ENCODE results near the gene AHCY.
"Not testable (repeated sequence)": the region's sequence is repeated elsewhere in the genome, so short reads cannot be mapped to it uniquely, and the experiment has no call there.

The AHCY gene

DNA sequence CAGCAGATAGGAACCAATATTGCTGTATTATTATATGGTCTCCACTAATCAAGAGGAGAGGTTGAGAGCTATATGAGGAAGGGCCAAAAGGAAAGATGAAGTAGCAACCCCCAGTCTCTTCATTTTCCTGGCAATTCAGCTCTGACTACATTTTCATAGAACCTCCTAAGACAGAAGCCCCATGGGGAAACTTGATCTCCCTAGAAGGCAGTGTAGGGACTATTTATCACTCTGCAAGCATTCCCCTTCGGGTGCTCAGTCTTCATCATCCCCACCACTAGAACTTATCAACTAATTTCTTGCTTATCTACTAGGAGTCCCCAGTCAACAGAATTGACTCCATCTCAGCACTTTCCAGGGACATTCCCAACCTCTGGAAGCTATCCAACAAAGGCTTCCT lies 34.4 kb upstream of the AHCY start:
- Histone ChIP-seq H3K4me3 (ENCODE audit: low read depth, low read length) (no peak overlapping the region), H3K9me3 (ENCODE audit: control insufficient read depth, insufficient read depth, low read length) (no peaks in the 10 kb centered on the region), H3K4me1 (ENCODE audit: control insufficient read depth, insufficient read depth, low read length) (no peaks in the 10 kb centered on the region), H3K9ac (ENCODE audit: low read depth, low read length) (no peak overlapping the region), H3K27me3 (ENCODE audit: control insufficient read depth, insufficient read depth, low read length) (no peaks in the 10 kb centered on the region), H3K36me3 (ENCODE audit: control insufficient read depth, insufficient read depth, low read length) (no peaks in the 10 kb centered on the region)

DNA sequence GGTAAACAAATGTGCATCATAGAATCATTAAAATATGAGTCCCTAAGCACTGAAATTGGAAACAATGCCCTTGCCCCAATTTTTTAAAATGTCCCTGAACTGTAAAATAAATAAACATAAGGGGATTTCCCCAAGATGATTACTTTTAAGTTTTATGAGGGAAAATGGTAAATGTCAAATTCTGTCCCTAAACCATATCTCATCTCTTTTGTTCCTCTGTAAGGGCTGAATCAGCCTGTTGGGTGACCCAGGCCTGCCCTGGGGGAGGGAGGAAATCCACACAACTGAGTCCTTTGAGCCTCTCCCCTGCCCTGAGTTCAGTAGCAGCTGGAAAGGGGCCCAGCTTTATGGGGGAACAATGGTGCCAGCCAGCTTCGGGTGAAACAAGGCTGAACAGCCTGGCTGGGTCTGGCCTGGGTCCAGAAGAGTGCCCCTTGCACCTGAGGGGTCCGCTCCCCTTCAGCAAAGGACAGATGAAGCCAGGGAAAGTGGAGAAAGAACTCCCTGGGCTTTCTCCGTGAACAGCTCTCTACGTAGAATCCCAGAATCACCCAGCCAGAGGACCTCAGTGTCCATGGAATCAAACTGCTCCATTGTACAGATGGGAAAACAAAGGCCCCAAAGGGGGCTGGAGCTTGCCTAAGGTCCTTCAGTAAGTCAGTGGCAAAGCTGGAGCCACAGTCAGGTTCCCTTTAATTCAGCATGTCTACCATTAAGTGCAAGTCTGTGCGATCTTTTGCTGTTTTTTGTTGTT lies 31.7 kb upstream of the AHCY start:
- Histone ChIP-seq H3K27me3 (ENCODE audit: control insufficient read depth, insufficient read depth, low read length) (no peaks in the 10 kb centered on the region), H3K9ac (ENCODE audit: low read depth, low read length) (no peak overlapping the region), H3K9me3 (ENCODE audit: control insufficient read depth, insufficient read depth, low read length) (no peaks in the 10 kb centered on the region), H3K36me3 (ENCODE audit: control insufficient read depth, insufficient read depth, low read length) (no peaks in the 10 kb centered on the region), H3K4me1 (ENCODE audit: control insufficient read depth, insufficient read depth, low read length) (no peaks in the 10 kb centered on the region), H3K4me3 (ENCODE audit: low read depth, low read length) (no peak overlapping the region)

DNA sequence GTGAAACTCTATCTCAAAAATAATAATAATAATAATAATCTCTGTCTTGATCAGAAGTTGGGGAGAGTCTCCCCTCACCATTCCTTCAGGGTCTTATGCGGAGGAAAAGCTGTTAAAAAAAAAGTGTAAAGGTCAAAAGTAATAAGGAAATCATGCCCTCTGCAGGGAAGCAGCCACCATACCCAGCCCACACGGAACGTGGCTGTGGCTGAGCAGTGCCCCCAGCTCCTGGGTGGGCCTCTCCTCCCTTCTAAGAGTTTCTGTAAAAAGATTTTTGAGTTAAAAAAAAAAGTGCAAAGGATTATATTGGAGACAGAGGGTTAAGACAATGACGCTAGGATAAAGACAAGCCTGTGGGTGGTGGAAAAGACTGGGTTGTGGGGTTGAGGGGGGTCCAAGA lies 30.6 kb upstream of the AHCY start:
- no peaks in the 10 kb centered on the region for H3K4me1 ChIP-seq (ENCODE audit: control insufficient read depth, insufficient read depth, low read length)

DNA sequence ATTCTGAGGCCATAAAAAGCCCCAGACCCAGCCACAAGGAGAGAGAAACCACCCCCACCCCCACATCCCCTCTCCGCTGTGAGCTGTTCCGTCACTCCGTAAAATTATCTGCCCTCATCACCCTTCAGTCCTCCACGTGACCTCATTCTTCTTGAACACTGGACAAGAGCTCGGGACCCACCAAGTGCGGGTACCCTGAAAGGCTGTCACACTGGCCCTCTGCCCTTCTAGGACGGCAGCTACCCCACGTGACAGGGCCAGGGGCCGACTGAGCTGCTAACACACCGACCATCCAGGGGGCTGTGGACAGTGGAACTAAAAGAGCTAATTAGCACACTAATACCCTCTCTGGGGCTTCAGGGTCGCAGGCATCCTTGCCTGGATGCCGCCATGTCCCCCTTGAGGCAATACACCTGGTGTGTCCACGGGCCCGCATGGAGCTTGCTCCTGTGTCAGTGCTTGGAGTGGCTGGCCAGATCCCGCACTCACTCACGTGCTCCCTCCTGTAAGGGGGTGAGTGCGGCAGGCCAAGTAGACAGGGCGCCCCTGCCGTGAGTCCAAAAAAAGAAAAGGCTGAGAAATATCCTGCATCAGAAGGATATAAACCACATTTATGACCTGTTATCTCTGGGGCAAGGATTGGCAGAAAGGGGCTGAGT lies 29.2 kb upstream of the AHCY start:
- no peak overlapping the region for H3K9ac ChIP-seq (ENCODE audit: low read depth, low read length)
- H3K36me3 ChIP-seq (ENCODE audit: control insufficient read depth, insufficient read depth, low read length): no peaks in the 10 kb centered on the region
- peak overlapping the region; percentile 8 for H3K4me3 ChIP-seq (ENCODE audit: low read depth, low read length)
- no peaks in the 10 kb centered on the region for H3K27me3 ChIP-seq (ENCODE audit: control insufficient read depth, insufficient read depth, low read length)
- H3K9me3 ChIP-seq (ENCODE audit: control insufficient read depth, insufficient read depth, low read length): no peaks in the 10 kb centered on the region
- no peaks in the 10 kb centered on the region for H3K4me1 ChIP-seq (ENCODE audit: control insufficient read depth, insufficient read depth, low read length)

More for the DNA sequence above, 30.6 kb upstream of the AHCY start:
- Histone ChIP-seq H3K9ac (ENCODE audit: low read depth, low read length) (no peak overlapping the region), H3K36me3 (ENCODE audit: control insufficient read depth, insufficient read depth, low read length) (no peaks in the 10 kb centered on the region), H3K4me3 (ENCODE audit: low read depth, low read length) (no peak overlapping the region), H3K27me3 (ENCODE audit: control insufficient read depth, insufficient read depth, low read length) (no peaks in the 10 kb centered on the region), H3K9me3 (ENCODE audit: control insufficient read depth, insufficient read depth, low read length) (no peaks in the 10 kb centered on the region)

- Histone ChIP-seq H3K9ac (ENCODE audit: low read depth, low read length) (no peak overlapping the region), H3K27me3 (ENCODE audit: control insufficient read depth, insufficient read depth, low read length) (no peaks in the 10 kb centered on the region), H3K9me3 (ENCODE audit: control insufficient read depth, insufficient read depth, low read length) (no peaks in the 10 kb centered on the region), H3K4me3 (ENCODE audit: low read depth, low read length) (peak overlapping the region; percentile 8), H3K4me1 (ENCODE audit: control insufficient read depth, insufficient read depth, low read length) (no peaks in the 10 kb centered on the region), H3K36me3 (ENCODE audit: control insufficient read depth, insufficient read depth, low read length) (no peaks in the 10 kb centered on the region)
Observed at GRCh38 chr20:34331838-34332237, 28.7 kb upstream of the AHCY start.

DNA sequence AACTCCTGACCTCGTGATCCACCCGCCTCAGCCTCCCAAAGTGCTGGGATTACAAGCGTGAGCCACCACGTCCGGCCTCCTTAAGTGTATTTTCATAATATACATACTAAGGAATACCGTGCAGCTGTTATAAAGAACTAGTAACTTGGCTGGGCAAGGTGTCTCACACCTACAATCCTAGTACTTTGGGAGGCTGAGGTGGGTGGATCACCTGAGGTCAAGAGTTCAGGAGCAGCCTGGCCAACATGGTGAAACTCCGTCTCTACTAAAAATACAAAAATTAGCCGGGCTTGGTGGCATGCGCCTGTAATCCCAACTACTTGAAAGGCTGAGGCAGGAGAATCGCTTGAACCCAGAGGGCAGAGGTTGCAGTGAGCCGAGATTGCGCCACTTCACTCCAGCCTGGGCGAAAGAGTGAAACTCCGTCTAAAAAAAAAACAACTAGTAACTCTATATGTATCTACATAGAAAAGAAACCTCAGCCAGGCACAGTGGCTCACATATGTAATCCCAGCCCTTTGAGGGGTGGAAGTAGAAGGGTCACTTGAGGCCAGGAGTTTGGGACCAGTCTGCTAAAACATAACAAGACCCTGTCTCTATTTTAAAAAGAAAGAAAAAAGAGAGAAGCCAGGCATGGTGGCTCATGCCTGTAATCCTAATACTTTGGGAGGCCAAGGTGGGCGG lies 27.8 kb upstream of the AHCY start:
- not testable (repeated sequence) for H3K9ac ChIP-seq (ENCODE audit: low read depth, low read length); H3K36me3 ChIP-seq (ENCODE audit: control insufficient read depth, insufficient read depth, low read length); H3K9me3 ChIP-seq (ENCODE audit: control insufficient read depth, insufficient read depth, low read length); H3K4me1 ChIP-seq (ENCODE audit: control insufficient read depth, insufficient read depth, low read length); H3K4me3 ChIP-seq (ENCODE audit: low read depth, low read length); H3K27me3 ChIP-seq (ENCODE audit: control insufficient read depth, insufficient read depth, low read length)

DNA sequence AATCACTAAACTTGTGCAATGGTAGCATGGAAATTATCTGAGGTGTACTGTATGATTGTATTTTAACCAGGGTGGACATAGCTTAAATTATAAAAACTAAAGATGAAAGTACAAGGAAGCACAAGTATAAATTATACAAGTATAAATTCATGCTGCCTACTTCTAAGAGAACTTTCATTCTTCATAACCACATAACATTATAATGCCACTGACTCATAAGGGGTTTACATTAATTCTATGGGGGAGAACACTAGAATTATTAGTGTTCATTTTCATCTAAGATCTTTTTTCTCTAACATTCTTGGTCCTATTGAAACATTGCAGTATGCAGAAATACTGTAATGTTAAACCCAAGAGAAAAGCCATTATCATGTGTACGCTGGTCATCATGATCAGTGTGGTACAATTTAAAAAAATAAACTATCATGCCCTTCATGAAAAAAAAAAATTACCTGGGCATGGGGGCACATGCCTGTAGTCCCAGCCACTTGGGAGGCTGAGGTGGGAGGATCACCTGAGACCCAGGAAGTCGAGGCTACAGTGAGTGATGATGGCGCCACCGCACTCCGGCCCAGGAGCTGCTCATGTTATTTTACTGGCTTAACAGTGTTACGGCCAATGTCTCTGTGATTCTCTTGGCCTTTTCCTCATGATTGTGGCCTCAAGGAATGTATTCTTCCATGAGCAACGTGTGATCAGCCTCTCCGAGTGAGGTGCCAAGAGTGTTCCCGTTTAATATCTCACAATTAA lies 25.9 kb upstream of the AHCY start:
- Histone ChIP-seq H3K4me1 (ENCODE audit: control insufficient read depth, insufficient read depth, low read length) (no peaks in the 10 kb centered on the region), H3K36me3 (ENCODE audit: control insufficient read depth, insufficient read depth, low read length) (no peaks in the 10 kb centered on the region), H3K27me3 (ENCODE audit: control insufficient read depth, insufficient read depth, low read length) (no peaks in the 10 kb centered on the region), H3K9ac (ENCODE audit: low read depth, low read length) (no peak overlapping the region), H3K9me3 (ENCODE audit: control insufficient read depth, insufficient read depth, low read length) (no peaks in the 10 kb centered on the region), H3K4me3 (ENCODE audit: low read depth, low read length) (no peak overlapping the region)

DNA sequence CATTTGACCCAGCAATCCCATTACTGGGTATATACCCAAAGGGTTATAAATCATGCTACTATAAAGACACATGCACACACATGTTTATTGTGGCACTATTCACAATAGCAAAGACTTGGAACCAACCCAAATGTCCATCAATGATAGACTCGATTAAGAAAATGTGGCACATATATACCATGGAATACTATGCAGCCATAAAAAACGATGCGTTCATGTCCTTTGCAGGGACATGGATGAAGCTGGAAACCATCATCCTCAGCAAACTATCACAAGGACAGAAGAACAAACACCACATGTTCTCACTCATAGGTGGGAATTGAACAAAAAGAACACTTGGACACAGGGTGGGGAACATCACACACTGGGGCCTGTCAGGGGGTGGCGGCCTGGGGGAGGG lies 25.1 kb upstream of the AHCY start:
- H3K4me1 ChIP-seq (ENCODE audit: control insufficient read depth, insufficient read depth, low read length); H3K36me3 ChIP-seq (ENCODE audit: control insufficient read depth, insufficient read depth, low read length); H3K9me3 ChIP-seq (ENCODE audit: control insufficient read depth, insufficient read depth, low read length); H3K4me3 ChIP-seq (ENCODE audit: low read depth, low read length); H3K27me3 ChIP-seq (ENCODE audit: control insufficient read depth, insufficient read depth, low read length); H3K9ac ChIP-seq (ENCODE audit: low read depth, low read length): not testable (repeated sequence)

GRCh38 chr20:34324541-34324940 lies 21.4 kb upstream of the AHCY start:
- no peak overlapping the region for H3K4me3 ChIP-seq (ENCODE audit: low read depth, low read length)
- no peaks in the 10 kb centered on the region for H3K36me3 ChIP-seq (ENCODE audit: control insufficient read depth, insufficient read depth, low read length)
- no peak overlapping the region for H3K9ac ChIP-seq (ENCODE audit: low read depth, low read length)
- H3K9me3 ChIP-seq (ENCODE audit: control insufficient read depth, insufficient read depth, low read length): no peaks in the 10 kb centered on the region
- H3K27me3 ChIP-seq (ENCODE audit: control insufficient read depth, insufficient read depth, low read length): no peaks in the 10 kb centered on the region
- H3K4me1 ChIP-seq (ENCODE audit: control insufficient read depth, insufficient read depth, low read length): peaks cover 2% of the 10 kb centered on the region

GRCh38 chr20:34322267-34323105 lies 19.3 kb upstream of the AHCY start:
- H3K4me1 ChIP-seq (ENCODE audit: control insufficient read depth, insufficient read depth, low read length): peaks cover 10% of the 10 kb centered on the region
- H3K9me3 ChIP-seq (ENCODE audit: control insufficient read depth, insufficient read depth, low read length): no peaks in the 10 kb centered on the region

GRCh38 chr20:34320861-34321260 lies 17.7 kb upstream of the AHCY start:
- H3K9me3 ChIP-seq (ENCODE audit: control insufficient read depth, insufficient read depth, low read length): no peaks in the 10 kb centered on the region
- H3K4me3 ChIP-seq (ENCODE audit: low read depth, low read length): no peak overlapping the region
- peaks cover 10% of the 10 kb centered on the region for H3K4me1 ChIP-seq (ENCODE audit: control insufficient read depth, insufficient read depth, low read length)
- no peaks in the 10 kb centered on the region for H3K36me3 ChIP-seq (ENCODE audit: control insufficient read depth, insufficient read depth, low read length)
- H3K9ac ChIP-seq (ENCODE audit: low read depth, low read length): no peak overlapping the region
- no peaks in the 10 kb centered on the region for H3K27me3 ChIP-seq (ENCODE audit: control insufficient read depth, insufficient read depth, low read length)

More at GRCh38 chr20:34322267-34323105, 19.3 kb upstream of the AHCY start:
- no peak overlapping the region for H3K9ac ChIP-seq (ENCODE audit: low read depth, low read length)
- H3K36me3 ChIP-seq (ENCODE audit: control insufficient read depth, insufficient read depth, low read length): no peaks in the 10 kb centered on the region
- H3K27me3 ChIP-seq (ENCODE audit: control insufficient read depth, insufficient read depth, low read length): no peaks in the 10 kb centered on the region
- H3K4me3 ChIP-seq (ENCODE audit: low read depth, low read length): no peak overlapping the region

Measured in iPS-15b (cell line).